NT2/D1 (cell line): ENCODE measurements around the gene TMPRSS9.

ENCODE experiments used
- SUZ12 ChIP-seq: IDR thresholded peaks from 2 replicates; pipeline ENCODE4 v1.6.1; 2011; ENCODE audit not compliant: insufficient read length, insufficient read depth; ENCODE audit errors: extremely low read depth
- YY1 ChIP-seq: IDR thresholded peaks from 2 replicates; pipeline ENCODE4 v1.6.1; 2011; ENCODE audit not compliant: insufficient read length, insufficient read depth
- ZNF274 ChIP-seq: IDR thresholded peaks from 2 replicates; pipeline ENCODE4 v1.6.1; 2011; ENCODE audit warnings: mild to moderate bottlenecking, low read depth, low read length

DNA sequence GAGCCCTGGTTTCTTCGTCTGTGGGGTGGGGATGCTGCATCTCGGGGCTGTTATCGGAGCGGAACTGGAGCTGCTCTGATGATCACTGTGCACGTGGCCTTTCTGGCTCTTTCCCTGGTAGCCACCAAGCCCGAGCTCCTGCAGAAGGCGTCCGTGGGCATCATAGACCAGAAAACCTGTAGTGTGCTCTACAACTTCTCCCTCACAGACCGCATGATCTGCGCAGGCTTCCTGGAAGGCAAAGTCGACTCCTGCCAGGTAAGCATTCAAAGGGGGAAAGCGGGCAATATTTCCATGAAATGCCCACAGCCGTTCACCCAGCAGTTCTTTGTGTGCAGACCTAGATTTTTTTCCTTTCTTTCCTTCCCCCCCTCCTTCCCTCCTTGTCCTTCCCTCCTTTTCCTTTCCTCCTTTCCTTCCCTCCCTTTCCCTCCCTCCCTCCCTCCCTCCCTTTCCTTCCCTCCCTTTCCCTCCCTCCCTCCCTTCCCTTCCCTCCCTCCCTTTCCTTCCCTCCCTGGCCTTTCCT is 57.9 kb downstream of the TMPRSS9 start:
- TF ChIP-seq ZNF274: no peak
- TF ChIP-seq YY1: no peak
- TF ChIP-seq SUZ12: no peak
